Loucy (cell line): Measurements from ENCODE around the gene FKBP1A.

Experiments
- EZH2phosphoT487 ChIP-seq: fragments of 200-600 bp; IDR thresholded peaks from 2 replicates; pipeline ENCODE4 v1.6.1; 2018; ENCODE audit warnings: antibody characterized with exemption, mild to moderate bottlenecking, moderate library complexity, borderline replicate concordance
- TF ChIP-seq, protein P1 (sequence below): fragments of 200-600 bp; sonication (generic); conservative IDR thresholded peaks from 2 replicates; pipeline ENCODE4 v1.5.1; 2014; ENCODE audit warnings: mild to moderate bottlenecking, antibody characterized with exemption, low read length

DNA sequence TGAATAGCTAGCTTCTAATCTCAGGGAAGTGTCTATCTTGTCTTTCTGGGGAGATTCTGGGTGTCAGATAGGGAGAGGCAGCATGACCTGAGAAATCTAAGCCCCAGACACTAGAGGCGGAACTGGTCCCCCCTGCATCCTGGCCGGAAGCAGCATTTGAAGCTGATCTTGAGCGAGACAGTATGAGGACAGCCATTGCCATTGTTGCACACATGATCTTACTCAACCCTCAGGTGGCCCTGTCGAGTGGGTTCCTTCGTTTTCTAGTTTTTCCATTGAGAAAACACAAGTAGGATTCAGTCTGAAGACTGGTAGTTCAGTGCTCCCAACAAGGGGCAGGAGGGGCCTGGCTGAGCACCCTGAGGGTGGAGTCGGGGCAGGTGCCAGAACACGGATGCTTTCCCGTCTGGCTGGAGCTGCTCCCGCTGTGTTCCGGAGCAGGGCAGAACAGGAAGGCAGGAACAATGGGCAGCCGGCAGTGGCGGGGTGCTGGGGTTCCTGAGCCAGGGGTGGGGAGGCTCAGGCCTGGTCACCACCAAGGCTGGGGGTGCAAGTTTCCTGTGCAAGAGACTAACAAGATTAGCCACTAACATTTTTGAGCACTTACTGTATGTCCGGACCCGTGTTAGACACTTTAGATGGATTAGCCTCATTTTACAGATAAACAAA is 56.0 kb downstream of the FKBP1A start:
- TF ChIP-seq, protein P1, sequence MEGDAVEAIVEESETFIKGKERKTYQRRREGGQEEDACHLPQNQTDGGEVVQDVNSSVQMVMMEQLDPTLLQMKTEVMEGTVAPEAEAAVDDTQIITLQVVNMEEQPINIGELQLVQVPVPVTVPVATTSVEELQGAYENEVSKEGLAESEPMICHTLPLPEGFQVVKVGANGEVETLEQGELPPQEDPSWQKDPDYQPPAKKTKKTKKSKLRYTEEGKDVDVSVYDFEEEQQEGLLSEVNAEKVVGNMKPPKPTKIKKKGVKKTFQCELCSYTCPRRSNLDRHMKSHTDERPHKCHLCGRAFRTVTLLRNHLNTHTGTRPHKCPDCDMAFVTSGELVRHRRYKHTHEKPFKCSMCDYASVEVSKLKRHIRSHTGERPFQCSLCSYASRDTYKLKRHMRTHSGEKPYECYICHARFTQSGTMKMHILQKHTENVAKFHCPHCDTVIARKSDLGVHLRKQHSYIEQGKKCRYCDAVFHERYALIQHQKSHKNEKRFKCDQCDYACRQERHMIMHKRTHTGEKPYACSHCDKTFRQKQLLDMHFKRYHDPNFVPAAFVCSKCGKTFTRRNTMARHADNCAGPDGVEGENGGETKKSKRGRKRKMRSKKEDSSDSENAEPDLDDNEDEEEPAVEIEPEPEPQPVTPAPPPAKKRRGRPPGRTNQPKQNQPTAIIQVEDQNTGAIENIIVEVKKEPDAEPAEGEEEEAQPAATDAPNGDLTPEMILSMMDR, result no peak
- no peak for TF ChIP-seq EZH2phosphoT487
